ENCODE results near the gene R3HCC1L.

Gene R3HCC1L

GRCh38 chr10:98134431-98135221, at the start of gene R3HCC1L:
Gene R3HCC1L (plus strand): TSS chr10:98134657. CDS start chr10:98208115, 73,458 bp downstream.
- DNase-seq: peak; percentile 87

GRCh38 chr10:98085238-98085637, 49.2 kb upstream of the R3HCC1L start:
- no peak for DNase-seq

- DNase-seq: no peak
Observed at GRCh38 chr10:98086837-98087708, 47.4 kb upstream of the R3HCC1L start.

- DNase-seq: no peak
Observed at GRCh38 chr10:98088186-98088971, 46.1 kb upstream of the R3HCC1L start.

- DNase-seq: no peak
Observed at GRCh38 chr10:98090822-98091221, 43.6 kb upstream of the R3HCC1L start.

GRCh38 chr10:98096316-98096715, 38.1 kb upstream of the R3HCC1L start:
- DNase-seq: no peak

GRCh38 chr10:98096731-98097130, 37.7 kb upstream of the R3HCC1L start:
- DNase-seq: no peak

GRCh38 chr10:98097175-98097574, 37.3 kb upstream of the R3HCC1L start:
- no peak for DNase-seq

- no peak for DNase-seq
Observed at GRCh38 chr10:98097616-98098015, 36.8 kb upstream of the R3HCC1L start.

- DNase-seq: no peak
Observed at GRCh38 chr10:98098247-98098646, 36.2 kb upstream of the R3HCC1L start.

GRCh38 chr10:98100476-98100875, 34.0 kb upstream of the R3HCC1L start:
- DNase-seq: no peak

- DNase-seq: no peak
Observed at GRCh38 chr10:98101366-98101765, 33.1 kb upstream of the R3HCC1L start.

- no peak for DNase-seq
Observed at GRCh38 chr10:98104125-98104524, 30.3 kb upstream of the R3HCC1L start.

- no peak for DNase-seq
Observed at GRCh38 chr10:98106531-98106930, 27.9 kb upstream of the R3HCC1L start.

GRCh38 chr10:98107644-98108430, 26.6 kb upstream of the R3HCC1L start:
- DNase-seq: no peak

GRCh38 chr10:98110356-98110755, 24.1 kb upstream of the R3HCC1L start:
- DNase-seq: no peak

- DNase-seq: no peak
Observed at GRCh38 chr10:98115031-98115787, 19.2 kb upstream of the R3HCC1L start.

- no peak for DNase-seq
Observed at GRCh38 chr10:98119891-98120290, 14.6 kb upstream of the R3HCC1L start.

- no peak for DNase-seq
Observed at GRCh38 chr10:98125940-98126631, 8.4 kb upstream of the R3HCC1L start.

- no peak for DNase-seq
Observed at GRCh38 chr10:98128802-98129201, 5.7 kb upstream of the R3HCC1L start.

GRCh38 chr10:98131619-98132018, 2.8 kb upstream of the R3HCC1L start:
- DNase-seq: no peak

All from SHP77 treated with DMSO at 0.1 percent for 48 hours (cell line).